ENCODE data around the gene CMSS1. TPM values are rescaled to one million over a fixed set of nuclear protein-coding genes. Genes with fewer than 3 reads are reported as not detected.

The CMSS1 gene
- total RNA-seq, 1 experiment from 2014 or later: 64.1 TPM

- intact Hi-C loops (cut with micrococcal nuclease): no loop called here
- Histone ChIP-seq H3K27me3 (ENCODE audit: insufficient read depth, low read length) (no peaks in the 10 kb centered on the region), H2AFZ (ENCODE audit: low read depth, low read length, poor library complexity, severe bottlenecking) (no peak overlapping the region), H3K79me2 (ENCODE audit: insufficient read depth, low read length) (peaks cover 18% of the 10 kb centered on the region; the same call in 1 of the 2 replicates), H3K4me1 (ENCODE audit: control insufficient read depth in 1 of 2, insufficient read depth in 2 of 2, low read length in 2 of 2) (peaks cover 20 to 23% of the 10 kb centered on the region in 2 experiments), H3K4me3 (replicated peaks in 1 of 2; ENCODE audit: low read depth in 1 of 2, low read length in 2 of 2) (no peak overlapping the region), H3K4me2 (ENCODE audit: low read length) (peak overlapping the region; percentile 76; the same call in 1 of the 2 replicates), H3K27ac (ENCODE audit: low read depth, low read length) (peak overlapping the region; percentile 38; the same call in 1 of the 2 replicates), H3K36me3 (ENCODE audit: control insufficient read depth in 1 of 2, insufficient read depth in 2 of 2, low read length in 2 of 2) (no peaks in the 10 kb centered on the region), H3K9me2 (ENCODE audit: insufficient read depth) (no peaks in the 10 kb centered on the region), H4K20me1 (ENCODE audit: insufficient read depth) (no peaks in the 10 kb centered on the region), H3K9ac (ENCODE audit: low read length) (0 out of 2 replicates have a peak overlapping the region, but pooled peaks have one; percentile 20), H3K9me3 (ENCODE audit: control insufficient read depth in 1 of 2, insufficient read depth in 1 of 2, low read depth in 1 of 2, low read length in 2 of 2) (no peaks in the 10 kb centered on the region)
- no peak for TF ChIP-seq POLR2AphosphoS5 (IDR thresholded peaks at IDR 0.05; ENCODE audit: low read depth, low read length)
- TF ChIP-seq TCF7L2 (IDR thresholded peaks at IDR 0.05; ENCODE audit: borderline replicate concordance, extremely low read depth, insufficient read depth, insufficient read length): no peak
- no peak for TF ChIP-seq CEBPB (IDR thresholded peaks at IDR 0.05; ENCODE audit: low read depth)
- TF ChIP-seq ATF3 (IDR thresholded peaks at IDR 0.05): no peak
- TF ChIP-seq, protein P1, sequence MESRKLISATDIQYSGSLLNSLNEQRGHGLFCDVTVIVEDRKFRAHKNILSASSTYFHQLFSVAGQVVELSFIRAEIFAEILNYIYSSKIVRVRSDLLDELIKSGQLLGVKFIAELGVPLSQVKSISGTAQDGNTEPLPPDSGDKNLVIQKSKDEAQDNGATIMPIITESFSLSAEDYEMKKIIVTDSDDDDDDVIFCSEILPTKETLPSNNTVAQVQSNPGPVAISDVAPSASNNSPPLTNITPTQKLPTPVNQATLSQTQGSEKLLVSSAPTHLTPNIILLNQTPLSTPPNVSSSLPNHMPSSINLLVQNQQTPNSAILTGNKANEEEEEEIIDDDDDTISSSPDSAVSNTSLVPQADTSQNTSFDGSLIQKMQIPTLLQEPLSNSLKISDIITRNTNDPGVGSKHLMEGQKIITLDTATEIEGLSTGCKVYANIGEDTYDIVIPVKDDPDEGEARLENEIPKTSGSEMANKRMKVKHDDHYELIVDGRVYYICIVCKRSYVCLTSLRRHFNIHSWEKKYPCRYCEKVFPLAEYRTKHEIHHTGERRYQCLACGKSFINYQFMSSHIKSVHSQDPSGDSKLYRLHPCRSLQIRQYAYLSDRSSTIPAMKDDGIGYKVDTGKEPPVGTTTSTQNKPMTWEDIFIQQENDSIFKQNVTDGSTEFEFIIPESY (IDR thresholded peaks at IDR 0.05; ENCODE audit: extremely low read depth, insufficient replicate concordance, low read length): no peak
- TF ChIP-seq, protein P2, sequence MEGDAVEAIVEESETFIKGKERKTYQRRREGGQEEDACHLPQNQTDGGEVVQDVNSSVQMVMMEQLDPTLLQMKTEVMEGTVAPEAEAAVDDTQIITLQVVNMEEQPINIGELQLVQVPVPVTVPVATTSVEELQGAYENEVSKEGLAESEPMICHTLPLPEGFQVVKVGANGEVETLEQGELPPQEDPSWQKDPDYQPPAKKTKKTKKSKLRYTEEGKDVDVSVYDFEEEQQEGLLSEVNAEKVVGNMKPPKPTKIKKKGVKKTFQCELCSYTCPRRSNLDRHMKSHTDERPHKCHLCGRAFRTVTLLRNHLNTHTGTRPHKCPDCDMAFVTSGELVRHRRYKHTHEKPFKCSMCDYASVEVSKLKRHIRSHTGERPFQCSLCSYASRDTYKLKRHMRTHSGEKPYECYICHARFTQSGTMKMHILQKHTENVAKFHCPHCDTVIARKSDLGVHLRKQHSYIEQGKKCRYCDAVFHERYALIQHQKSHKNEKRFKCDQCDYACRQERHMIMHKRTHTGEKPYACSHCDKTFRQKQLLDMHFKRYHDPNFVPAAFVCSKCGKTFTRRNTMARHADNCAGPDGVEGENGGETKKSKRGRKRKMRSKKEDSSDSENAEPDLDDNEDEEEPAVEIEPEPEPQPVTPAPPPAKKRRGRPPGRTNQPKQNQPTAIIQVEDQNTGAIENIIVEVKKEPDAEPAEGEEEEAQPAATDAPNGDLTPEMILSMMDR (IDR thresholded peaks at IDR 0.05 in 2 of 3, conservative IDR thresholded peaks at IDR 0.05 in 1 of 3; ENCODE audit: borderline replicate concordance in 1 of 3, insufficient read depth in 1 of 3, low read depth in 2 of 3, low read length in 2 of 3): no peak
- no peak for TF ChIP-seq SP1 (IDR thresholded peaks at IDR 0.05; ENCODE audit: low read depth)
- no peak for TF ChIP-seq JUND (IDR thresholded peaks at IDR 0.05)
- TF ChIP-seq EZH2 (IDR thresholded peaks at IDR 0.05): no peak
- TF ChIP-seq RAD21 (IDR thresholded peaks at IDR 0.05; ENCODE audit: low read depth): no peak
- no peak for TF ChIP-seq FOSL1 (IDR thresholded peaks at IDR 0.05; ENCODE audit: low read depth)
- no peak for TF ChIP-seq POLR2A (IDR thresholded peaks at IDR 0.05; ENCODE audit: borderline replicate concordance, extremely low read depth, insufficient read depth, insufficient read length)
- no peak for TF ChIP-seq CBX3 (IDR thresholded peaks at IDR 0.05; ENCODE audit: low read depth)
- no peak for TF ChIP-seq SIN3A (IDR thresholded peaks at IDR 0.05; ENCODE audit: low read depth)
- TF ChIP-seq MAX (IDR thresholded peaks at IDR 0.05): no peak
- TF ChIP-seq ZNF274 (IDR thresholded peaks at IDR 0.05; ENCODE audit: low read depth, low read length): no peak
- RAD21 ChIA-PET (ENCODE audit: low non-redundant PET in 1 of 2, low total read pairs in 2 of 2, uncharacterized antibody in 2 of 2, unreplicated experiment in 2 of 2): no interaction called here
- POLR2A ChIA-PET: interaction anchor here (1.0 to 1.4 kb wide), 2 partner anchors 13 to 18 kb away, joined by 3 read pairs; no protein-coding TSS in a partner anchor
- CTCF ChIA-PET: no interaction called here
- ATAC-seq: no peak
- BruUV-seq (replicated peaks): no TSS peak
- DNase-seq (ENCODE audit: low read depth, low spot score): no peak
Observed at GRCh38 chr3:99902091-99902490, 84.4 kb downstream of the CMSS1 start.
